Measurements from ENCODE around the gene CERK.
"Not testable (repeated sequence)": the region's sequence is repeated elsewhere in the genome, so short reads cannot be mapped to it uniquely, and the experiment has no call there.

Gene CERK, protein sequence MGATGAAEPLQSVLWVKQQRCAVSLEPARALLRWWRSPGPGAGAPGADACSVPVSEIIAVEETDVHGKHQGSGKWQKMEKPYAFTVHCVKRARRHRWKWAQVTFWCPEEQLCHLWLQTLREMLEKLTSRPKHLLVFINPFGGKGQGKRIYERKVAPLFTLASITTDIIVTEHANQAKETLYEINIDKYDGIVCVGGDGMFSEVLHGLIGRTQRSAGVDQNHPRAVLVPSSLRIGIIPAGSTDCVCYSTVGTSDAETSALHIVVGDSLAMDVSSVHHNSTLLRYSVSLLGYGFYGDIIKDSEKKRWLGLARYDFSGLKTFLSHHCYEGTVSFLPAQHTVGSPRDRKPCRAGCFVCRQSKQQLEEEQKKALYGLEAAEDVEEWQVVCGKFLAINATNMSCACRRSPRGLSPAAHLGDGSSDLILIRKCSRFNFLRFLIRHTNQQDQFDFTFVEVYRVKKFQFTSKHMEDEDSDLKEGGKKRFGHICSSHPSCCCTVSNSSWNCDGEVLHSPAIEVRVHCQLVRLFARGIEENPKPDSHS

GRCh38 chr22:46737976-46738646 lies at the start of gene CERK:
CERK (minus strand) TSS chr22:46738252; CDS start chr22:46738148, 104 bp downstream.
- no peak for DNase-seq

DNA sequence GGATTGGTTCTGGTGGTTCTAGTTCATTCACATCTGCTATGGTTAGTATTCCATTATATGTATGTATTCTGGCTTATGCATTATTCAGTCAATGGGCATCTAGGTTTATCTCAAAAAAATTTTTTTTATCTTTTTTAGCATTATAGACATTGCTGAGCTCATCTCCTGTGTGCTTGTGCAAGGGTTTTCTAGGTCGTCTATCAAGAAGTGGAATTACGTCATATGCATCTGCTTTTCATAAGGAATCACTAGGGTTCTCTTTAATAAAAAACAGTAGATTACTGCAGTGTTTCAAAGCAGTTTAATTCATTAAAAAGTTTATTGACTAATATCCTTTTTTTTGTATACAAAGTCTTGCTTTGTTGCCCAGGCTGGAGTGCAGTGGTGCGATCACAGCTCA lies 45.7 kb upstream of the CERK start:
- DNase-seq, result no peak

DNA sequence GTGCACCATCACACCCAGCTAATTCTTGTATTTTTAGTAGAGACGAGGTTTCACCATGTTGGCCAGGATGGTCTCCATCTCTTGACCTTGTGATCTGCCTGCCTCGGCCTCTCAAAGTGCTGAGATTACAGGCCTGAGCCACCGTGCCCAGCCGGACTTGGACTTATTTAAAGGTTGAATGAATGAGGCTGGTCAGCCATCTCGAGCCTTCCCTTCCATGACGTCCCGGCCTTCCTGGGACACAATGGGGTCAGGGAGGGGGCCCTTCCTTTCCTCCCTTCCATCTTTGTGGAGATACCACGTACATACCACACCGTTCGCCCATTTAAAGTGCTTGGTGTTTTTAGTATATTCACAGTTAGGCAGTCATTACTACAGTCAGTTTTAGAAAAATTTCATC lies 44.1 kb upstream of the CERK start:
- DNase-seq, result not testable (repeated sequence)

- DNase-seq, result no peak
These were observed 43.2 kb upstream of the CERK start for GRCh38 chr22:46781291-46781690.

GRCh38 chr22:46780453-46780852 lies 42.4 kb upstream of the CERK start:
- no peak for DNase-seq

GRCh38 chr22:46779651-46780050 lies 41.6 kb upstream of the CERK start:
- no peak for DNase-seq

DNA sequence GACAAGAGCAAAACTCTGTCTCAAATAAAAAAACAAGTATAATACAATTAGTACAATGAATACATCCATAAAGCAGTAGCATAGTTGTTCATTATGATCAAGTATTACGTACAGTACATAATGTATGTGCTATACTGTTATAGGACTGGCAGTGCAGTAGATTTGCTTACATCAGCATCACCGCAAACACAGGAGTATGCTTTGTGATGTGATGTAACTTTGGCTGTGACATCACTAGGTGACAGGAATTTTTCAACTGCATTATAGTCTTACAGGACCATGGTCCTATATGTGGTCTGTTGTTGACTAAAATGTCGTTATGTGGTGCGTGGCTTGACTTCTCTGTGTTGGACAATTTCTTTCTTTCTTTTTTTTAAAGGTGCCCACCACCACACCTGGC lies 41.0 kb upstream of the CERK start:
- no peak for DNase-seq

DNA sequence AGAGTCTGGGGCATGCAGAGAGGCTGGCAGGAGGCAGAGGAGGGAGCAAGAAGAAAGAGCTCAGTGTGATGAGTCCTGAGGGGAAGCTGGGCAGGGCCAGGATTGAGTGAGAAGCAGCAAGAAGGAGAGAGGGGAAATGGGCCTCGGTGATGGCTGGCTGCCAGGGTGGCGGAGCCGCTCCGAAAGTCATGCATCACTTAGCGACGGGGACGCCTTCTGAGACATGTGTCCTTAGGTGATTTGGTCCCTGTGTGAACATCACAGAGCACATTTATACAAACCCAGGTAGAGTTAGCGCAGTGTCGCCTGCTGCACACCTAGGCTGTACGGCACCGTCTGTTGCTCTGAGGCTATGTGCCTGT lies 39.5 kb upstream of the CERK start:
- DNase-seq, result no peak

GRCh38 chr22:46776876-46777608 lies 39.0 kb upstream of the CERK start:
- no peak for DNase-seq

- no peak for DNase-seq
These were observed 38.1 kb upstream of the CERK start for GRCh38 chr22:46775850-46776826.

DNA sequence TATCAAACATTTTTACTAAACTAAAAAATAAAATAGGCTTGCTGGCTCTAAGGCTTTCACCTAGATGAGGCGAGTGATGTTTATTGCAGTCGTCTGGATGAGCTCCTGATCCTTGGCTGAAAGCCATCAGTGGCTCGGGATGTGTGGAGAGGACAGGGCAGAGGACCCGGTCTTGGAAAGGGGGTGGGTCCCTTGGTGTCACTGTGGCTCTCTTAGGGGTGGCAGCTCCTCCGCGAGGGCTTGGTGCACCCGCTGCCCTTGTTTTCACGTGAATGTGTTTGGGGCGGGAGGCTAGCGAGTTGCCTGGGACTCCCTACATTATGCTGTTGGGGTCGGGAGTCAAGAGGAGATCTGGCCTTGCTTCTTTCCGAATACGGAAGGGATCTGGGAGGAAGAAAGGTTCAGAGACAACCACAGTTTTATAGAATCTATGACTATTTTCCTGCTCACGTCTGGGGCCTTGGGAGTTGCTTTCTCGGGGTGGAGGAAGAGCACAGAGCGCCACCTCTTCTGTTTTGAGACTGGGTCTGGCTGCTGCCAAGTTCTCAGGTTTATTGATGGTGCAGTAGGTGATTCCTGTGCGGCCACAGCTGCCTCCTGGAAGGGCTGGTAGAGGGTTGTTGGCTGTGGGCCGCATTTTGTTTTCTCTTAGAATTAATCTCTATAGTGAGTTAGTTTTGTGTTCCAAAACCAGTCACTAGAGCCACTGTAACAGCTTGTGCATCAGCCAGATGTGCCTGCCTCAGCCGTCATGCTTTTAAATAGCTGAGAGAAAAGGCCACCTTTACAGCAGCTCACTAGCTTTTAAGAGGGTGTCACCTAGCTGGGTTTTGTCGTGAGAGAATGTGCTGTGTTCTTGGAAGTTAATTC lies 37.2 kb upstream of the CERK start:
- DNase-seq, result no peak

- DNase-seq, result no peak
These were observed 36.4 kb upstream of the CERK start for GRCh38 chr22:46774253-46774979.

DNA sequence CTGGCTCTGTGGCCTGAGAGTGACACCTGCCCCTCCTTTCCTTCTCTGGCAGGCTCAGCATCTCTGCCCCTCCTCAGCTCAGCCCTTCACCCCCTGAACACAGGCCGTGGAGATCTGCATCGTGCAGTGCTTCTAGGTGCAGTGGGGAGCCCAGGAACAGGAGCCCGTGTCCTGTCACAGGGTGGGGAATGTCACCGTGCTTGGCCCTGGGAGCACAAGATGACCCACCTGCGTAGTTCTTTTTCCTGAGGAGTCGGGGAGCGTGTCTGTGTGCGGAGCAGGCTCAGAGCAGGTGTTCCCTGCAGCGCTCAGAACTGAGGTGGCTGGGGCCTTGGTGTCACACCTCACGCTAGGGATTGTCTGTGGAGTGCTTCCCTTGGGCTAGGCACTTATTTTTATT lies 35.0 kb upstream of the CERK start:
- DNase-seq, result no peak

GRCh38 chr22:46770726-46771125 lies 32.7 kb upstream of the CERK start:
- no peak for DNase-seq

GRCh38 chr22:46770151-46770641 lies 32.1 kb upstream of the CERK start:
- DNase-seq, result no peak

- DNase-seq, result no peak
These were observed 31.7 kb upstream of the CERK start for GRCh38 chr22:46769706-46770105.

DNA sequence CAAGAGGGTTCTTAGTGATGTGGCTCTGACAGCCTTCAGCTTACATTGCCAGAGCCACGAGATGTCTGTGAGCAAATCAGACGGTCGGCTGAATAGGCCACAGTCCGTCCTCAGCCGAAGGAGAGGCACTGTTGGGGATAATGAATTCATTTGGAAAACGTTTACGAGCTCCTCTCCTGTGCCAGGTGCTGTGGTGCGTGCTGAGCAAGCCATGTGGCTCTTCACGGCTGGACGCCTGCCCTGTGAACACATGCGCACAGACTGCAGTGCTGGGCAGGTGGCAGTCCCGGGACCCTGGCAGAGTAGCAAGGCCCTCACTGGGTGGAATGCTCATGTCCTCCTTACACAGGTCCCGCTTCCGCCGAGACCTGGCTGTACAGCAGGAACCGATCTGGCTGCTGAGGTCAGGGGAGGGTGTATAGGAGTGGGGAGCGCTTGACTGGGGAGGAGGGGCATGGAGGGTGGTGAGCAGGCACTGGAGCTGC lies 31.2 kb upstream of the CERK start:
- DNase-seq, result no peak

DNA sequence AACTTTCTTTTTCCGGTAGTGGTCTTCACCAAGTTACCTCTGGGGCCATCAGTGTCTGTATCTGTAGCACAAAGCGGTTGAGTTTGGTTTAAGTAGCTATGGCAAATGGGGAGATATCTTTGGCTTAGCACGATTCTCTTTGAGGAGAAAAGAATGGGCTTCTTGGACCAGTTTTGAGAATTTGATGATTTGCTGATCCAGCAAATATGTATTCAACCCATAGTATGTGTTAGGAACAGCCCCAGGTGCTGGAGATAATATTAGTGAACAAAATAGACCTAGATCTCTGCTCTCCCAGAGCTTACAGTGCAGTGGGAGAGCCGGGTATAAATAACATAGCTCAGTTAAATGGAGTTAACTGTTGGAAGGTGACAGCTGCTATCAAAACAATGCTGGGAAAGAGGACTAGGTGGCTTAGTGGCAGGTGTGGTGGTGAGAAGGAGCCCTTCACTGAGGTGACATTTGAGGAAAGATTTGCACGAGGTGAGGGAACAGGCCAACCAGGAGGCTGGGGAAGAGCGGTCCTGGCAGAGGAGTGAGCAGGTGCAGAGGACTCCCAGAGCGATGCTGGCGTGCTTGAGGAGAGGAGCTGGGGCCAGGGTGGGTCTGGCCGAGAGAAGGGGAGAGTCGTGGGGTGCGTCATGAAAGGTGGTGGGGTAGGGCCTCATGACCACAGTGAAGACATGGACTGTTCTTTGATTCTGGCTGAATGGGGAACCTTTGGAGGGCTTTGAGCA lies 29.4 kb upstream of the CERK start:
- no peak for DNase-seq

DNA sequence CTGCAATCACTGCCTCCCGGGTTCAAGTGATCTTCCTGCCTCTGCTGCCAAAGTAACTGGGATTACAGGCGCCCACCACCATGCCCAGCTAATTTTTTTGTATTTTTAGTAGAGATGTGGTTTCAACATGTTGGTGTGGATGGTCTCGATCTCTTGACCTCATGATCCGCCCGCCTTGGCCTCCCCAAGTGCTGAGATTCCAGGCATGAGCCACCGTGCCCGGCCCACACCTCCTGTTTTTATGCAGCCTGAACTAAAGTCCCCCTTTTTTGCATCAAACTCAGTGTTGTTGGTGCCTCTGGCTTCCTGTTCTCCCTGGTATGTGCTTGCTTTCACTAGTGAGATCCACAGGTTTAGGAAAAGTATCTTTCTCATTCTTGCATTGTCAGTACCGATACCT lies 28.6 kb upstream of the CERK start:
- DNase-seq, result no peak

Measured in SW 1271 (cell line).